GM19467 (cell line): Measurements from ENCODE around the gene AEN.

ENCODE experiments used
- ATAC-seq: cut with Tn5 transposase; IDR thresholded peaks from one replicate; pipeline ENCODE4 v1.9.1; 2021; ENCODE audit warnings: mild to moderate bottlenecking, moderate library complexity; ENCODE audit not compliant: unreplicated experiment

AEN gene

DNA sequence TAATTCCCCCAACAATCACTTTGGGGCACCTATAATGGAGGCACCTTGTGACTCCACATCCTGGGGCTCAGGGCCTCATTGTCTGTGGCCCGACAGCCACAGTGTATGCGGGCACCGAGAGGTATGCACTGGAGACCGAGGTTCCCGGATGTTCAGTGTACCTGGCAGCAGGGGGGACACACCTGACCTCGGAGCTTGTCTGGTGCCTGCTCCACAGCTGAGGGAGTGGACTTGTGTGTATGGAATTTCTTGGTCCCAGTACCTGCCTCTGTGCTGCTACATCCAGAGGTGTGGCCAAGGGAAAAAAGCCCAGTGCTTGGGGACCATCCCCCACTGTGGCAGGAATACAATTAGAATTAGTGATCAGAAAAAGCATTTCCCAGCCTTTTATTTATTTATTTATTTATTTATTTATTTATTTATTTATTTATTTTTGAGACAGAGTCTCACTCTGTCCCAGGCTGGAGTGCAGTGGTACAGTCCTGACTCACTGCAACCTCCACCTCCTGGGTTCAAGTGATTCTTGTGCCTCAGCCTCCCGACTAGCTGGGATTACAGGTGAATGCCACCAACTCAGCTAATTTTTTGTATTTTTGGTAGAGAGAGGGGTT, 8.8 kb upstream of the AEN start:
- ATAC-seq, result no peak

DNA sequence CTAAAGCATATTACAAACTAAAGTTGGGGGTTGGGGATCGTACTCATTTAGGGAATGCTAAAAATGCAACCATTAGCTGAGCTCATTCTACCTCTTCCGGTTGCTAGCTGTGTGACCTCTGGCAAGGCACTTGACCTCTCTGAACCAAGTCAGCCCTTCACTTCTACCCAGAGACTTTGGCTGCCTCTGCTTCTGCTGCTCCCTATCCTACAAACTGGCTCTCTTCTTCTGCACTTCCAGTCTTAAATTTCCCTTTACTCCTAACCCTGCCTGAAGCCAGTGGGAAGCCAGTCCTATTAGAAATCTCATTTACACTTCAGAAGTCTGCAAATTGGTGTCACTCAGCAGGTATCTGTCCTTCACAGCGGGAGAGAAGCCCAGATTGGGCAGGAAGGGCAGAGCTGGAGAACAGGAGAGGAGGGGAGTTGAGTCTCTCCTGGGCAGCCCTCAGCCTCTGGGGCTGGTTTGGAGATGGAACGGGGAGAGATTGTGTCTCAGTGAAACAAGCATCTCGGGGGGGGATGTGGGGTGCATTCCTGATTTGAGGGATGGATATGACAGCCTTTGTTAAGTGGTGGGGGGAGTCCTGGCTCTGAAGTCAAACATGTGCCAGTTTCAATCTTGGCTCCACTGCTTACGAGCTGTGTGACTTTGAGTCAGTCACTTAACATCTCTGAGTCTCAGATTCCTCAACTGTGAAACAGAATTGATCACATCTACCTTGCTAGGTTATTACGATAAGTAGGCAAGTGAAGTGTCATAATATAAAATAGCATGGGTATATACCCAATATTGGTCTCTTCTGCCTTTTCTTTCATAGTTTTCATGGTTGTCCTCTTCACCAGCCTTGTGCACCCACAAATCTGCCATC, 7.8 kb upstream of the AEN start:
- no peak for ATAC-seq

DNA sequence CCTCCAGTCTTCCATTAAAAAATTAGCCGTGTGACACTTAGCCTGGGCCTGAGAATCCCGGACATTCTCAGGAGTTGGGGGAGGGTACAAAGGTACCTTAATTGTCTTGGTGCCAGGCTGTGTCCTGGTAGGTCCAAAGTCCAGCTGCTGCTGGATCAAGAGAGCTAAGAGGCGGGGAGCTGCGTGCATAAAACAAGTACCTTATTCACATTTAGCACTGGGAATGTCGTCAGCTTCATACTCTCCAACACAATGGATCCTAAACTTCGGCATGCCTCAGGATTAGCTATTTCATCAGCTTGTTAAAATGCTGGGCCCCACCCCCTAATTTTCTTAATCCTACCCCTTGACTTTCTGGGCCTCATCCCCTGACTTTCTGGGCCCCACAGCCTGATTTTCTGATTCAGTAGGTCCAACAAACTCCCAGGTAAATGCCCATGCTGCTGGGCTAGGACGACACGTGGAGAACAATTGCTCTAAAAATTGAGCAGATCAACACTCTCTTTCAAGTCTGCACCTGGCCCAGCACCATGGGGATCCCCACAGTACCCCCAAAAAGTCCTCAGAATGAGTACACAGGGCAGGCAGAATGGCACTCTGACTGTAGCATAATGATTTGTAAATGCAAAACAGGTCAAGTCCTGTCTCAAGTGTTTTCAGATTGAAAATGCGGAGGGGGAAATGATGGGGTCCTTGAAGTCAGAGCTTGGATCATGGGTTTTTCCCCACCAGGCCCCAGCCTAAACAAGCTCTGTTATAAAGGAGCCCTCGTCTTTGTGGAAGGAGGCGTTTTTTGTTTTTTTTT, 5.6 kb upstream of the AEN start:
- ATAC-seq, result no peak

DNA sequence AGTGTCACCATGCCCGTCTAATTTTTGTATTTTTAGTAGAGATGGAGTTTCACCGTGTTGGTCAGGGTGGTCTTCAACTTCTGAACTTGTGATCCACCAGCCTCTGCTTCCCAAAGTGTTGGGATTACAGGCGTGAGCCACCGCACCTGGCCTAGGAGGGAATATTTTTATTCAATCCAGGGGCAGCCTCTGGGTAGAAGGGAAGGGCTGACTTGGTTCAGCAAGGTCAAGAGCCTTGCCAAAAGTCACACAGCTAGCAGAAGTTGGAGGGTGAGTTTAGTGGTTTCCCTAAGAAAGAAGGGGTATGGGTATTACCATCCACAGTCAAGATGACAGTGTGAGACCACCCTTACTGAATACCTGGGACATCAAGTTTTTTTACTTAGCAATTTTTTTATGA, 4.9 kb upstream of the AEN start:
- ATAC-seq, result no peak

DNA sequence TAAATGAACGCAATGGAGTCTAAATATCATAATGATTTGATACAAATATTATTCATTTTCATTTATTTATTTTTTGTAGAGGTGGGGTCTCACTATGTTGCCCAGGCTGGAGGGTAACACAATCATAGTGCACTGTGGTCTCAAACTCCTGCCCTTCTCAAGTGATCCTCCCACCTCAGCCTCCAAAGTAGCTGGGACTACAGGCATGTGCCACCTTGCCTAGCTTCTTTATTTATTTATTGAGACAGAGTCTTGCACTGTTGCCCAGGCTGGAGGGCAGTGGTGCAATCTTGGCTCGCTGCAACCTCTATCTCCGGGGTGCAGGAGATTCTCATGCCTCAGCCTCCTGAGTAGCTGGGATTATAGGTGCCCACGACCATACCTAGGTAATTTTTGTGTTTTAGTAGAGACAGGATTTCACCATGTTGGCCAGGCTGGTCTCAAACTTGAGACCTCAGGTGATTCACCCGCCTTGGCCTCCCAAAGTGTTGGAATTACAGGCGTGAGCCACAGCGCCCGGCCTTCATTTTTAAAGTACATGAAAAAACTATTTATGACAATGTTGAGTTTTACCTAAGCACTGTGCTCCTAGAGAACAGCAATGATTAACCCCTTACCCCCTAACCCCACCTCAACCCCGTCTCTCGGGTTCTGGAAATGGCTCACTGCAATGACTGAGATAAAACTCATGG, 4.0 kb upstream of the AEN start:
- no peak for ATAC-seq

DNA sequence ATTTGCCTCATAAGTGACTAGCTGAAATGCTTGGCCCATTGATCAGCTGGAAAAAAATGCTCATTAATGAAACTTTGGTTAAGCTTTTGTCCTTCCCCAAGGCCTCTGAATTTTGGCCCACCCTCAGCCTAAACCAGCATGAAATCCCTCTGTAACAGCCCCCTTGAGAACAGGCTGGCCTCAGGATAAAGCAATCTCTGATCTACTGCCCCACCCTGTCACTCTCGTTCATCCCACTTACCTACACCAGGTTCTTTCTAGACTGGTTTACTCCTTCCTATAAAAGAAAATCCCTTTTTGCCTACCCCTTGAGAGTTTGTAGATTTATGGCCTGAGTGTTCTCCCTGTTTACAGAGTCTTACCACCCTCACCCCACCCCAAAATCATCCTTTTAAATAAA, 3.4 kb upstream of the AEN start:
- no peak for ATAC-seq

DNA sequence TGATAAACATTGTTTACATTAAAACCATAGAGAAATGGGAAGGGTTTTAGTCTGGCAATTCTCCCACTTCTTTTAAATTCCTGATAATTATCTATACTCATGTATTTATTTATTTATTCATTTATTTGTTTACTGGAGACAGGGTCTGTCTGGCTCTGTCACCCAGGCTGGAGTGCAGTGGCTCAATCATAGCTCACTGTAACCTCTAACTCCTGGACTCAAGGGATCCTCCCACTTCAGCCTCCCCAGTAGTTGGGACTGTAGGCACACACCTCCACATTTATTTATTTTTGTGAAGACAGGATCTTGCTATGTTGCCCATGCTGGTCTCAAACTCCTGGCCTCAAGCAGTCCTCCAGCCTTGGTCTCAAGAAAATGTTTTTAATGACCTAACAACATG, 2.5 kb upstream of the AEN start:
- ATAC-seq, result no peak

DNA sequence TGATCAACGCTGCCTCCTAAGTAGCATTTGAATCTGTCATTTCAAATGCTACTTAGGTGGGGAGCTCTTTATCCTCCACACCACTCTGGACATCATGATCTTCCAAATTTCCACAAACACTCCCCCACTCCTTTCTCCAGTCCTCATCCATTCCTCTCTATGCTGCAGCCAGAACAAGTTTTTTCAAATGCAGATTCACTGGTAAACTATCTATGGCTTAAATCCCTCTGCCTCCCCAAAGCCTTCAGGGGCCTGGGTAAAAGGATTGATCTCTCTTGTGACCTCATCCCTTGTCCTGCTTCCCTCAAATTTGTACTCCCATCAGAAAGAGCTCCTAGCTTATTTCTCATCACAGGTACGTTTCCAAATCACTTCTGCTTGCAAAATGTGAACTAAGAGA, 1.3 kb upstream of the AEN start:
- ATAC-seq, result no peak

DNA sequence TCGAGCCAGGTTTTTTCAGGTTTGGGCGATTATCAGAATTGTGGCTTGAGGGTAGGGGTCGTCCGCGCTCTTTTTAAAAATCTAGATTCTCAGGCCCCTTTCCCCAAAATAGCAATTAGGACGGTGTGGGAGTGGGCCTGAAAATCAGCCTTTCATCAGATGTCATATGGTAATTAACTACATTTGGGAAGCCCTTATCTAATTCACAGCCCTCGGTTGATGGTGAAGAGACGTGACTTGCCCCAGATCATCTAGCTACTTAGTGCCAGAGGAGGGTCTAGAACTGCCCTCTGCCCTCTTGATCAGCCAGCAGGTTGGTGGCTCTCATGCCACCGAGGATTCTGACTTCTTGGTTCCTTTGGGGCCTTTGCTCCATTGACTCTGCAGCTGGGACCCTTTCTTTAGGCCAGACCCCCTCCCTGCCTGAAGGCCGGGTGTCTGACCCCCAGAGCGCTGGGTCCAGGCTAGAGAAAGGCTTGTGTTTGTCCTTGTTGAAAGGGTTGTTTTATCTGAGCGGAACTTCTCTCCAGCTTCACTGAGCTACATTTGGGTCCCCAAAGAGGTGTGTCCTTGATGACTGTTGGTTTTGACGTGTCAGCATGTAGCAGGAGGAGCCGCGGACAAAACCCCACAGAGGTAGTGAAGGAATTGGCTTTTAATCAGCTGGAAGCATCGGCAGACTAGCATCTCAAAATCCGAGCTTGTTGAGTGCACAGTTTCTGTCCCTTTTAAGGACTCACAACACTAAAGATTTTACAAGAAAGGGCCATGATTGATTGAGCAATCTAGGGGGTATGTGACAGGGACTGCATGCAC, 857 bp downstream of the AEN start:
- no peak for ATAC-seq

DNA sequence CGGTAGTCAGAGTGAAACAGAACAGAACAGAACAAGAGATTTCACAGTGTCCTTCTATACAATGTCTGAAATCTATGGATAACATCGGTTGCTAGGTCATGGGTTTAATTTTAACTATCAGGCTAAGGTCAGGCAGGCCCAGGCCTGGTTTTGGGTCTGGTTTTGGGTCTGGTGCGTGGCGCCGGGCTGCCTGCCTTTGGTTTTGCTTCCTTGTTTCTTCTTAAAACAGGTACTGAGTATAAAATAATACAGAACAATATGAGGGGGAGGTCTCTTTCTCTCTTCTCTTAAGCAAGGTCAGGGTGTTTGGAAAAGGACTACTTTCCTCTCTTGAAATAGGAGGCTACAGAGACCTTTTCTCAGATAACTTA, 1.4 kb downstream of the AEN start:
- no peak for ATAC-seq

DNA sequence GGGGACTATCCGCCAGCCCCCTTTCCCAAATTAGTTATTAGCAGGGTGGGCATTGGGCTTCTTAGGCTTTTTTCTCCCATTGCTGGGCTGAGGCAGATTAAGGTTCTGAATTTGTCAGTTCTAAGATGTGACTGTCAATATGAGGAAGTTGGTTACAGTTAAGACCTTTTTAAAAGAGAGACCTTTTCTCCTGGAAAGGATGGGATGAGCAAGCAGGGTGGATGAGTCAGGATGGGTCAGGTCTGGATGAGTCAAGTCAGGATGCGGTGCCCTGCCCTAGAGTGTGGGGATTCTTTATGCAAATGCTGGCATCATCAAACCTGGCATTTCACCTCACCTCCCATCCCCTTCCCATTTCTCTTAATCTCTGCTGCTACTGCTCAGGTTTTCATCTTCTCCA, 1.9 kb downstream of the AEN start:
- ATAC-seq, result no peak

DNA sequence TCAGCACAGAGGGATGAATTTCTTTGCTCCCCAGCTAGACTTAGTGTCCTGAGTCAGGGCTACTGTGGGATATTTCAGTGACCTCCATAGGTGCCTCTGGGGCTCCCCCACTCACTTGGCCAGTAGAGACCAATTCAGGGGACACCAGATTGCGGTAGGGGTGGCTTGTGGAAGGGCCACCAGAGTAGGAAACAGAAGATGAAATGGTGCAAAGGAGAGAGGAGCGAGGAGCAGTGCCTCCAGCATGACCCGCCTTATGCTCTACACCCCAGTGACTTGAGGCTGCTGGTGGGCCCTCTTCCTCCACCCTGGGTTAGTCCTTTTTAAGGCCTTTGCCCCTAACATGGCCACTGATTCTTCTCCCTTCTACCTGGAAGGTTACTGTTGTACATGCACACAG, 2.5 kb downstream of the AEN start:
- ATAC-seq, result no peak

DNA sequence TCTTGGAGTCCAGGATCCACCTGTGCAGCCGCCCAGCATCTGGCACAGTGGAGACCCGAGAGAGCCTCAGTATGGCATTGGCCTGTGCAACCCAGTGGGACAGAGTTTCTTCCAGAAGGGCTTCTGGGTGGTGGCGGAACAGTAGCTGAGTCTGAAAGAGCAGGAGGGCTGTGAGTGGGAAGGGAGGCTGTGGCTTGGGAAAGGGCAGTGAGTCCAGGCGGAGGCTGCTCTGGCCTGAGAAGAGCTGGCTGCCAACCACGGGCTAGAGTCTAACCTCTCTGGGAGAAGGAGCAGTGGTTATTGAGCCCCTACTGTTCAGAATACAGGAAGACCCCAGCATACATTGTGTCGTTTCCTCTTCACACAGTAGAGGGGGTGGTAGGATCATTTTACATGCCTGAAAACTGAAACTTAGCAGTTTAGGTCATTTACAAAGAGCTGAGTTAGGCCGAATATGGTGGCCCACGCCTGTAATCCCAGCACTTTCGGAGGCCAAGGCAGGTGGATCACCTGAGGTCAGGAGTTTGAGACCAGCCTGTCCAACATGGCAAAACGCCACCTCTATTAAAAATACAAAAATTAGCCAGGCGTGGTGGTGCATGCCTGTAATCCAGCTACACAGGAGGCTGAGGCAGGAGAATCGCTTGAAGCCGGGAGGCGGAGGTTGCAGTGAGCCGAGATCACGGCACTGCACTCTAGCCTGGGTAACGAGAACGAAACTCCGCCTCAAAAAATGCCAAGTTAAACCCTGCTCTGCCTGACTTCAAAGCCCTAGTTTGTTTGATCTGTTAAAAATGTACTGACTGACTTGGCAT, 3.2 kb downstream of the AEN start:
- no peak for ATAC-seq

DNA sequence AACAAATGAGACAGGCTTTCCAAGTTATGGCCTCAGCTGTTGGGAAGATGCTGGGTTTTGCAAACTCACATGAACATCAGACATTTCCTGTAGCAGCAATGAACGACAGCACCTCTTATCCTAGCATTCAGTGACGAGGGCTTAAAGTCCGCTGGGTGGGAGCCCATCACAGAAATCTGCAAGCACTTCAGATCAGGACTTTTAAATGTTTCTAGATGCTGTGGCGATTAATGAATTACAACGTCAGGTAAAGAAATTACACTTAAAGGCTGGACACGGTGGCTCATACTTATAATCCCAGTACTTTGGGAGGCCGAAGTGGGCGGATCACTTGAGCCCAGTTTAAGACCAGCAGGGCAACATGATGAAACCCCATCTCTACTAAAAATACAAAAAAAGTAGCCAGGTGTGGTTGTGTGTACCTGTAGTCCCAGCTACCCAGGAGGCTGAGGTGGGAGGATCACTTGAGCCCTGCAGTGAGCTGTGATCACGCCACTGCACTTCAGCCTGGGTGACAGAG, 3.9 kb downstream of the AEN start:
- no peak for ATAC-seq

DNA sequence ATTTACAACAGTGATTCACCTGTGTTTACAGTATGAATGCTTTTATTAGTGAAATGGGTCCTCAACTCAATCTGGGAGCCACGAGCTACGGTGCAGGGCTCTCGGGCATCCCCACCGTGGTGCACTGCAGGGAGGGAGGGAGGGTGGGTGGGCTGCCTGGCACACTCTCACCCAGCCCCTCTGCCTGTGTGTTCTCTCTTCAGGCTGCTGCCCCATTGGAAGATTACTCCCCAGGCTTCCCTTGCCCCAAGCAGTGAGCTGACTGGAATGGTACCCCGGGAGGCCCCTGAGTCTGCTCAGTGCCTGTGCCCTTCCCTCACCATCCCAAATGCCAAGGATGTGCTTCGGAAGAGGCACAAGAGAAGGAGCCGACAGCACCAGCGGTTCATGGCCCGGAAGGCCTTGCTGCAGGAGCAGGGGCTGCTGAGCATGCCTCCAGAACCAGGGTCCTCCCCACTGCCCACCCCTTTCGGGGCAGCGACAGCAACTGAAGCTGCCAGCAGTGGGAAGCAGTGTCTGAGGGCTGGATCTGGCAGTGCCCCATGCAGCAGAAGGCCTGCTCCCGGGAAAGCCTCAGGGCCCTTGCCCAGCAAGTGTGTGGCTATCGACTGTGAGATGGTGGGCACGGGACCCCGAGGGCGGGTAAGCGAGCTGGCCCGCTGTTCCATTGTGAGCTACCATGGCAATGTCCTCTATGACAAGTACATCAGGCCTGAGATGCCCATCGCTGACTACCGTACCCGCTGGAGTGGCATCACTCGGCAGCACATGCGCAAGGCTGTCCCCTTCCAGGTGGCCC, 5.0 kb downstream of the AEN start:
- no peak for ATAC-seq

DNA sequence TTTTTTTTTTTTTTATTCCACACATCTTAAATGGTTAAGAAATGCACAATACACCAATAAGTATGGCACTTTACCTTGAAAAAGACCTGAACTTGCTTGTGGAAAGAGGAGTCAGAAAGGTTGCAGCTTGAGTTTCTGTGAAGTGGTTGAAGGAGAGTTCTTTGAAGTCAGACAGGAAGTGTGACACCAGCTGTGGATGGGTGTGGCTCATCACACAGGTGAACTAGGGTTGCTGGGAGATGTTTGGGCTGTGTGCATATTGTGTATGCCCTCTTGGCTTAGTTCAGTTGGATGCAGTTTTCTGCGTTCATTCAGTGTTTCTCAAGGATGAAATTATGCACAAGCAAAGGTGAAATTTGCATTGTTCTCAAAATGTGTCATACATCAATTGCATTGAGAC, 6.3 kb downstream of the AEN start:
- ATAC-seq, result no peak

DNA sequence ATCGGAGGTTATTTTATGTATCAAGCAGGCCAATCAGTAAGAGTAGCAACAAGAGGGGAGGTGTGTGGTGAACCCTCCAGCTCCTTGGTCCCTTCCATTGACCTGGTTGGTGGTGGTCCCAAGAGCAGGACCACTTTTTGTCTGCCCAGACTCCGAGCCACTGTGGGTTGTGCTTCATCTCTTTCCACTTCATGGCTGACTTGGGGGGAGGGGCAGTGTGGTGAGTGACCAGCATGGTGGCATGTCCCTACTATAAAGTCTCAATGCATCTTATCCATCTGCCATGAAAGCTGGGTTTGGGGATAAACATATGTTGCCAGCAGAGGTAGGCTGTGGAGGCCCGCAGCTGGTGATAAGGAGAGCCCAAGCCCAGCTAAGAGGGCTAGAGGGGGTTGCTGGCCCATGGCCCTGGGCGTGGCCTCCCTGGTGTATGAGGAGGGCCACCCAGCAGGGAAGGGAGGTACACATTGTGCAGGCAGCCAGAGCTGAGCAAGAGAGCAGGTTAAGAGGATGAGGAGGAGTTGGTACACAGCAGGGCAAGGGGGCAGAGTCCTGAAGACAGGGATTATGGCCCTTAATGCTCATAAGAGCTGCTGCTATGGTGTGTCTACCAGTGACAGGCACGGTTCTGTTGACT, 7.0 kb downstream of the AEN start:
- no peak for ATAC-seq

DNA sequence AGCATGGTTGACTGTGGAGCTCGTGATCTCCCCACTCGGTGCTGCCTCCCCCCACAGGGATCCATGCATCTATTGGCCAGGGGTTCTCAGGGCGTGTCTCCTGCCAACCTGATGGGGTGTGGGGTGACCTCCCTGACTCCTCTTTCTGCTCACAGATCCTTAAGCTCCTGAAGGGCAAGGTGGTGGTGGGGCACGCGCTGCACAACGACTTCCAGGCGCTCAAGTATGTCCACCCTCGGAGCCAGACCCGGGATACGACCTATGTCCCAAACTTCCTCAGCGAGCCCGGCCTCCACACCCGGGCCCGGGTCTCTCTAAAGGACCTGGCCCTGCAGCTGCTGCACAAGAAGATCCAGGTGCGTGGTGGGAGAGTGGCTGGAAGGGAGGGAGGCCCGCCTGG, 7.9 kb downstream of the AEN start:
- no peak for ATAC-seq
